HG02884 (cell line): ENCODE measurements around the gene RBPJL.

Experiments used
- ATAC-seq: cut with Tn5 transposase; IDR thresholded peaks from one replicate; pipeline ENCODE4 v1.9.1; 2021; ENCODE audit warnings: mild to moderate bottlenecking, moderate library complexity; ENCODE audit not compliant: unreplicated experiment

The RBPJL gene

GRCh38 chr20:45358282-45359068 is 51.8 kb downstream of the RBPJL start:
- ATAC-seq = no peak

- no peak for ATAC-seq
Observed at GRCh38 chr20:45359069-45359405, 52.4 kb downstream of the RBPJL start.

GRCh38 chr20:45359406-45360148 is 52.9 kb downstream of the RBPJL start:
- no peak for ATAC-seq

GRCh38 chr20:45361793-45362192 is 55.2 kb downstream of the RBPJL start:
- ATAC-seq = no peak

GRCh38 chr20:45362804-45363610 is 56.4 kb downstream of the RBPJL start, which contains the start of gene SYS1:
Gene SYS1 (plus strand): TSS chr20:45363156. CDS start chr20:45363532, 376 bp downstream.
- ATAC-seq = peak; percentile 83

- no peak for ATAC-seq
Observed at GRCh38 chr20:45363611-45364492, 57.2 kb downstream of the RBPJL start.

- no peak for ATAC-seq
Observed at GRCh38 chr20:45365444-45365970, 58.9 kb downstream of the RBPJL start.

GRCh38 chr20:45366192-45366591 is 59.6 kb downstream of the RBPJL start:
- no peak for ATAC-seq

- no peak for ATAC-seq
Observed at GRCh38 chr20:45366631-45367030, 60.0 kb downstream of the RBPJL start.

- no peak for ATAC-seq
Observed at GRCh38 chr20:45367126-45367525, 60.5 kb downstream of the RBPJL start.
